Measurements from ENCODE around the gene PPP1R14C.
"Not testable (repeated sequence)": the region's sequence is repeated elsewhere in the genome, so short reads cannot be mapped to it uniquely, and the experiment has no call there.

Gene PPP1R14C

GRCh38 chr6:150124235-150124634 lies 18.6 kb upstream of the PPP1R14C start:
- no peak for TF ChIP-seq SUZ12 (IDR thresholded peaks at IDR 0.05; ENCODE audit: extremely low read depth, insufficient read depth, insufficient read length)
- TF ChIP-seq YY1 (IDR thresholded peaks at IDR 0.05; ENCODE audit: insufficient read depth, insufficient read length) = no peak
- TF ChIP-seq ZNF274 (IDR thresholded peaks at IDR 0.05; ENCODE audit: low read depth, low read length) = no peak
- no peaks in the 10 kb centered on the region for H3K9me3 ChIP-seq (ENCODE audit: insufficient read depth, low read length)

GRCh38 chr6:150126641-150127291 lies 16.1 kb upstream of the PPP1R14C start:
- TF ChIP-seq YY1 (IDR thresholded peaks at IDR 0.05; ENCODE audit: insufficient read depth, insufficient read length) (no peak), SUZ12 (IDR thresholded peaks at IDR 0.05; ENCODE audit: extremely low read depth, insufficient read depth, insufficient read length) (no peak), ZNF274 (IDR thresholded peaks at IDR 0.05; ENCODE audit: low read depth, low read length) (no peak)
- DNase-seq (ENCODE audit: low read depth, low spot score) = no peak
- Histone ChIP-seq H3K4me1 (ENCODE audit: insufficient read depth, insufficient read length) (no peaks in the 10 kb centered on the region), H3K36me3 (ENCODE audit: insufficient read depth, insufficient read length, low read length) (no peaks in the 10 kb centered on the region), H3K9me3 (ENCODE audit: insufficient read depth, low read length) (no peaks in the 10 kb centered on the region), H3K4me3 (ENCODE audit: insufficient read length, low read depth) (no peak overlapping the region), H3K9ac (ENCODE audit: insufficient read length, low read depth) (no peak overlapping the region), H3K27me3 (ENCODE audit: insufficient read depth, insufficient read length) (no peaks in the 10 kb centered on the region)

More at GRCh38 chr6:150124235-150124634, 18.6 kb upstream of the PPP1R14C start:
- Histone ChIP-seq H3K27me3 (ENCODE audit: insufficient read depth, insufficient read length) (no peaks in the 10 kb centered on the region), H3K4me3 (ENCODE audit: insufficient read length, low read depth) (no peak overlapping the region), H3K9ac (ENCODE audit: insufficient read length, low read depth) (no peak overlapping the region), H3K36me3 (ENCODE audit: insufficient read depth, insufficient read length, low read length) (no peaks in the 10 kb centered on the region), H3K4me1 (ENCODE audit: insufficient read depth, insufficient read length) (no peaks in the 10 kb centered on the region)
- no peak for DNase-seq (ENCODE audit: low read depth, low spot score)

GRCh38 chr6:150128425-150128824 lies 14.4 kb upstream of the PPP1R14C start:
- no peaks in the 10 kb centered on the region for H3K9me3 ChIP-seq (ENCODE audit: insufficient read depth, low read length)
- H3K27me3 ChIP-seq (ENCODE audit: insufficient read depth, insufficient read length) = no peaks in the 10 kb centered on the region
- no peak for TF ChIP-seq SUZ12 (IDR thresholded peaks at IDR 0.05; ENCODE audit: extremely low read depth, insufficient read depth, insufficient read length)
- TF ChIP-seq ZNF274 (IDR thresholded peaks at IDR 0.05; ENCODE audit: low read depth, low read length) = no peak
- no peak for TF ChIP-seq YY1 (IDR thresholded peaks at IDR 0.05; ENCODE audit: insufficient read depth, insufficient read length)
- H3K4me3 ChIP-seq (ENCODE audit: insufficient read length, low read depth) = no peak overlapping the region
- H3K9ac ChIP-seq (ENCODE audit: insufficient read length, low read depth) = no peak overlapping the region
- DNase-seq (ENCODE audit: low read depth, low spot score) = no peak
- no peaks in the 10 kb centered on the region for H3K4me1 ChIP-seq (ENCODE audit: insufficient read depth, insufficient read length)
- H3K36me3 ChIP-seq (ENCODE audit: insufficient read depth, insufficient read length, low read length) = no peaks in the 10 kb centered on the region

- H3K4me1 ChIP-seq (ENCODE audit: insufficient read depth, insufficient read length) = no peaks in the 10 kb centered on the region
- no peaks in the 10 kb centered on the region for H3K9me3 ChIP-seq (ENCODE audit: insufficient read depth, low read length)
- H3K9ac ChIP-seq (ENCODE audit: insufficient read length, low read depth) = no peak overlapping the region
- TF ChIP-seq YY1 (IDR thresholded peaks at IDR 0.05; ENCODE audit: insufficient read depth, insufficient read length) = no peak
- no peak for TF ChIP-seq SUZ12 (IDR thresholded peaks at IDR 0.05; ENCODE audit: extremely low read depth, insufficient read depth, insufficient read length)
- TF ChIP-seq ZNF274 (IDR thresholded peaks at IDR 0.05; ENCODE audit: low read depth, low read length) = no peak
- no peak for DNase-seq (ENCODE audit: low read depth, low spot score)
- H3K36me3 ChIP-seq (ENCODE audit: insufficient read depth, insufficient read length, low read length) = no peaks in the 10 kb centered on the region
- H3K4me3 ChIP-seq (ENCODE audit: insufficient read length, low read depth) = no peak overlapping the region
- H3K27me3 ChIP-seq (ENCODE audit: insufficient read depth, insufficient read length) = no peaks in the 10 kb centered on the region
Observed at GRCh38 chr6:150129616-150130505, 13.0 kb upstream of the PPP1R14C start.

- DNase-seq (ENCODE audit: low read depth, low spot score) = no peak
- Histone ChIP-seq H3K36me3 (ENCODE audit: insufficient read depth, insufficient read length, low read length) (no peaks in the 10 kb centered on the region), H3K9ac (ENCODE audit: insufficient read length, low read depth) (no peak overlapping the region), H3K4me3 (ENCODE audit: insufficient read length, low read depth) (no peak overlapping the region), H3K4me1 (ENCODE audit: insufficient read depth, insufficient read length) (no peaks in the 10 kb centered on the region), H3K27me3 (ENCODE audit: insufficient read depth, insufficient read length) (no peaks in the 10 kb centered on the region), H3K9me3 (ENCODE audit: insufficient read depth, low read length) (no peaks in the 10 kb centered on the region)
- no peak for TF ChIP-seq SUZ12 (IDR thresholded peaks at IDR 0.05; ENCODE audit: extremely low read depth, insufficient read depth, insufficient read length)
- no peak for TF ChIP-seq YY1 (IDR thresholded peaks at IDR 0.05; ENCODE audit: insufficient read depth, insufficient read length)
- no peak for TF ChIP-seq ZNF274 (IDR thresholded peaks at IDR 0.05; ENCODE audit: low read depth, low read length)
Observed at GRCh38 chr6:150133686-150134085, 9.2 kb upstream of the PPP1R14C start.

GRCh38 chr6:150134280-150134920 lies 8.4 kb upstream of the PPP1R14C start:
- Histone ChIP-seq H3K9ac (ENCODE audit: insufficient read length, low read depth) (no peak overlapping the region), H3K9me3 (ENCODE audit: insufficient read depth, low read length) (no peaks in the 10 kb centered on the region), H3K4me3 (ENCODE audit: insufficient read length, low read depth) (no peak overlapping the region), H3K27me3 (ENCODE audit: insufficient read depth, insufficient read length) (no peaks in the 10 kb centered on the region), H3K4me1 (ENCODE audit: insufficient read depth, insufficient read length) (no peaks in the 10 kb centered on the region), H3K36me3 (ENCODE audit: insufficient read depth, insufficient read length, low read length) (no peaks in the 10 kb centered on the region)
- no peak for DNase-seq (ENCODE audit: low read depth, low spot score)
- TF ChIP-seq YY1 (IDR thresholded peaks at IDR 0.05; ENCODE audit: insufficient read depth, insufficient read length) (no peak), SUZ12 (IDR thresholded peaks at IDR 0.05; ENCODE audit: extremely low read depth, insufficient read depth, insufficient read length) (no peak), ZNF274 (IDR thresholded peaks at IDR 0.05; ENCODE audit: low read depth, low read length) (no peak)

- not testable (repeated sequence) for H3K4me1 ChIP-seq (ENCODE audit: insufficient read depth, insufficient read length); H3K9ac ChIP-seq (ENCODE audit: insufficient read length, low read depth); H3K36me3 ChIP-seq (ENCODE audit: insufficient read depth, insufficient read length, low read length); H3K4me3 ChIP-seq (ENCODE audit: insufficient read length, low read depth); H3K9me3 ChIP-seq (ENCODE audit: insufficient read depth, low read length); DNase-seq (ENCODE audit: low read depth, low spot score)
- H3K27me3 ChIP-seq (ENCODE audit: insufficient read depth, insufficient read length) = peaks cover 24% of the 10 kb centered on the region
Observed at GRCh38 chr6:150137711-150138110, 5.1 kb upstream of the PPP1R14C start.
